Fibroblast of the aortic adventitia (primary cell): Measurements from ENCODE around the gene PLEKHA4. TPM values are rescaled to one million over a fixed set of nuclear protein-coding genes. Genes with fewer than 3 reads are reported as not detected.

Experiments
- DNase-seq: peaks from one replicate; pipeline ENCODE4 v3.0.0-alpha.2; 2010; ENCODE audit warnings: low read depth
- H3K4me3 ChIP-seq: 2 replicates; pipeline ENCODE4 v1.5.1; 2011; ENCODE audit warnings: low read depth, mild to moderate bottlenecking, control low read depth, low read length, moderate library complexity
- total RNA-seq: library from RNA; depleted of rRNA; stranded (reverse); fragments of >200 nt; gene quantifications from 2 replicates; pipeline ENCODE4 v1.2.3, GENCODE V29; 2012; ENCODE audit warnings: low replicate concordance
- TF ChIP-seq, protein P1 (sequence below): IDR thresholded peaks from 2 replicates; pipeline ENCODE4 v1.5.1; 2011; ENCODE audit warnings: mild to moderate bottlenecking, low read length, control low read depth, inconsistent platforms; ENCODE audit not compliant: insufficient read depth

Gene PLEKHA4, protein sequence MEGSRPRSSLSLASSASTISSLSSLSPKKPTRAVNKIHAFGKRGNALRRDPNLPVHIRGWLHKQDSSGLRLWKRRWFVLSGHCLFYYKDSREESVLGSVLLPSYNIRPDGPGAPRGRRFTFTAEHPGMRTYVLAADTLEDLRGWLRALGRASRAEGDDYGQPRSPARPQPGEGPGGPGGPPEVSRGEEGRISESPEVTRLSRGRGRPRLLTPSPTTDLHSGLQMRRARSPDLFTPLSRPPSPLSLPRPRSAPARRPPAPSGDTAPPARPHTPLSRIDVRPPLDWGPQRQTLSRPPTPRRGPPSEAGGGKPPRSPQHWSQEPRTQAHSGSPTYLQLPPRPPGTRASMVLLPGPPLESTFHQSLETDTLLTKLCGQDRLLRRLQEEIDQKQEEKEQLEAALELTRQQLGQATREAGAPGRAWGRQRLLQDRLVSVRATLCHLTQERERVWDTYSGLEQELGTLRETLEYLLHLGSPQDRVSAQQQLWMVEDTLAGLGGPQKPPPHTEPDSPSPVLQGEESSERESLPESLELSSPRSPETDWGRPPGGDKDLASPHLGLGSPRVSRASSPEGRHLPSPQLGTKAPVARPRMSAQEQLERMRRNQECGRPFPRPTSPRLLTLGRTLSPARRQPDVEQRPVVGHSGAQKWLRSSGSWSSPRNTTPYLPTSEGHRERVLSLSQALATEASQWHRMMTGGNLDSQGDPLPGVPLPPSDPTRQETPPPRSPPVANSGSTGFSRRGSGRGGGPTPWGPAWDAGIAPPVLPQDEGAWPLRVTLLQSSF
- 28.9 and 44.0 TPM in 2 replicates for total RNA-seq

DNA sequence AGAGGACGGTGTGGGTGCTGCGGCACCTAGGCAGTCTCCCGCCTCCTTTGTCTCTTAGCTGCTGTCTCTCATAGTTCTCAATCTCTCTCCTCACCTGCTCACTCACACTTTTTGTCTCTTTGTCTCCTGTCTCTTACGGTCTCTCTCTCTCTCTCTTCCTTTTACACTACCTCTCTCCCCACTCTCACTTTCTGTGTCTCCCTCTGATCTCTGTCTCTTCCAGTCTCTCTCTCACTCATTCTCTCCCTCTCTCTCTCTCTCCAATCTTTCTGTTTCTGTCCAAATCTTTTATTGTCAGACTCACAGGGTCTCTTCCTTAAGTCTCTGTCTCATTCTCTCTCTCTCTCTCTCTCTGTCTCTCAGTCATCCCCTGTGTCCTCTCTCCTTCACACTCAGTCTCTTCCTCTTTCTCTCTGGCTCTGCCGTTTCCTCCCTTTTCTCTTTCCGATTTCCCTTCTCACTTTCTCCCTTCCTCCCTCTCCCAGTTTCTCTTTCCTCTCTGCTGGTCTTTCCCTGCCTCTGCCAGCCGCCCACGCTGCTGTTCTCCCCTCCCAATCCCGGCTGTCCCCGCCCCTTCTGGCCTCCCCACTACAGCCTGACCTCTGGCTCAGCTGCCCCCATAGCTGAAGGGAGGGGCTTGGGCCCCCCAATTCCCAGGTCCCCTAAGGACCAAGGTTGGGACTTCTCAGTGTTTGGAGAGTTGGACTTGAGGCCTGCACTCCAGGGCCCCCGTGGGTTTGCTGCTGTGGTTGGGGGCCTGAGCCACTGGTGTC is at the start of gene PLEKHA4:
PLEKHA4 (minus strand) TSS at position 504 of the 773 bp plus-strand sequence. CDS start 997 bp downstream, outside the sequence.
- peak within 1 kb of the TSS; percentile 78 for H3K4me3 ChIP-seq
- TF ChIP-seq, protein P1, sequence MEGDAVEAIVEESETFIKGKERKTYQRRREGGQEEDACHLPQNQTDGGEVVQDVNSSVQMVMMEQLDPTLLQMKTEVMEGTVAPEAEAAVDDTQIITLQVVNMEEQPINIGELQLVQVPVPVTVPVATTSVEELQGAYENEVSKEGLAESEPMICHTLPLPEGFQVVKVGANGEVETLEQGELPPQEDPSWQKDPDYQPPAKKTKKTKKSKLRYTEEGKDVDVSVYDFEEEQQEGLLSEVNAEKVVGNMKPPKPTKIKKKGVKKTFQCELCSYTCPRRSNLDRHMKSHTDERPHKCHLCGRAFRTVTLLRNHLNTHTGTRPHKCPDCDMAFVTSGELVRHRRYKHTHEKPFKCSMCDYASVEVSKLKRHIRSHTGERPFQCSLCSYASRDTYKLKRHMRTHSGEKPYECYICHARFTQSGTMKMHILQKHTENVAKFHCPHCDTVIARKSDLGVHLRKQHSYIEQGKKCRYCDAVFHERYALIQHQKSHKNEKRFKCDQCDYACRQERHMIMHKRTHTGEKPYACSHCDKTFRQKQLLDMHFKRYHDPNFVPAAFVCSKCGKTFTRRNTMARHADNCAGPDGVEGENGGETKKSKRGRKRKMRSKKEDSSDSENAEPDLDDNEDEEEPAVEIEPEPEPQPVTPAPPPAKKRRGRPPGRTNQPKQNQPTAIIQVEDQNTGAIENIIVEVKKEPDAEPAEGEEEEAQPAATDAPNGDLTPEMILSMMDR: no peak
- DNase-seq: peak; percentile 57

DNA sequence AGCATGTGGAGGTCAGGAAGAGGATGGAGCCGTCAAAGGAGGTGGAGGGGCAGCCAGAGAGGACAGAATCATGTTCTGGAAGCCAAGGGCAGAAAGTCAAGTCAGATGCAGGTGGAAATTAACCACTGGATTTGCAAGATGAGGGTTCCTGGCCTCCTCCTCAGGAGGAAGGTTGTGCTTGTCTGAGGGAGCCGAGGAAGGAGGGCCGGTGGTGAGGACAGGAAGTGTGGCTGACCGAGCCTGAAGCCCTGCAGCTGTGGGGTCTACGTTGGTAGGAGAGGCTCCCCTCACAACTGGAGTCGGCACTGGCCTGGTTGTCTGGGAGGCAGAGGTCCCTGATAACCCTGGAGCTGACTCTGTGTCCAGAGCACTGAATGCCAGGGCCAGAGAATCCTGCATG is 49.7 kb upstream of the PLEKHA4 start:
- TF ChIP-seq, protein P1: no peak
- no peak overlapping the region for H3K4me3 ChIP-seq
- DNase-seq: no peak

DNA sequence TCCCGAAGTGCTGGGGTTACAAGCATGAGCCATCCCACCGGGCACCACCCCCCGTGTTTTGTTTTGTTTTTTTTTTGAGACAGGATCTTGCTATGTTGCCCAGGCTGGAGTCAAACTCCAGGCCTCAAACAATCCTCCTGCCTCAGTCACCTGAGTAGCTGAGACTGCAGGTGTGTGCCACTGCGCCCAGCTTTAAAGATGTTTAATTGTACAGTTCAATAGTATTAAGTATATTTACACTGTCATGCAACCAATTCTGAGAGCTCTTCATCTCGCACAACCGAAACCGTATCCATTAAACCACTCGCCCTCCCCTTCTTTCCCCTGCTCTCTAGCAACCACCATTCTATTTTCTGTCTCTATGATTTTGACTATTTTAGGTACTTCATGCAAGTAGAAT is 47.3 kb upstream of the PLEKHA4 start:
- DNase-seq: no peak
- TF ChIP-seq, protein P1: no peak

DNA sequence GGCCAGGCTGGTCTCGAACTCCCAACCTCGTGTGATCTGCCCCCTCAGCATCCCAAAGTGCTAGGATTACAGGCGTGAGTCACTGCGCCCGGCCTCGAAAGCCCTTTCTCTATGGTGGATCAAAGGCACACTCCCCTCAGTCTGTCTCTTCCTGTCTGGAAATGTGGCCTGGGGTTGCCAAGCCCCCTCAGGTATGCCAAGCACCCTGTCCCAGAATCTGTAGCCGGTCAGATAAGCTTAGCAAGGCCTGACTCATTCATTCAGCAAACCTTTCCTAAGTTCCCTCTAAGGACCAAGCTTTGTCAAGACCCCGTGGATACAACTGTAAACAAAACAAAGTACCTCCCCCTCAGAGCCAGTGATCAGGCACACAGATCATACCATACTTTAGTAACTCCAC is 45.8 kb upstream of the PLEKHA4 start:
- no peak for DNase-seq
- TF ChIP-seq, protein P1: no peak
- H3K4me3 ChIP-seq: no peak overlapping the region

More for the DNA sequence above, 47.3 kb upstream of the PLEKHA4 start:
- H3K4me3 ChIP-seq: no peak overlapping the region

DNA sequence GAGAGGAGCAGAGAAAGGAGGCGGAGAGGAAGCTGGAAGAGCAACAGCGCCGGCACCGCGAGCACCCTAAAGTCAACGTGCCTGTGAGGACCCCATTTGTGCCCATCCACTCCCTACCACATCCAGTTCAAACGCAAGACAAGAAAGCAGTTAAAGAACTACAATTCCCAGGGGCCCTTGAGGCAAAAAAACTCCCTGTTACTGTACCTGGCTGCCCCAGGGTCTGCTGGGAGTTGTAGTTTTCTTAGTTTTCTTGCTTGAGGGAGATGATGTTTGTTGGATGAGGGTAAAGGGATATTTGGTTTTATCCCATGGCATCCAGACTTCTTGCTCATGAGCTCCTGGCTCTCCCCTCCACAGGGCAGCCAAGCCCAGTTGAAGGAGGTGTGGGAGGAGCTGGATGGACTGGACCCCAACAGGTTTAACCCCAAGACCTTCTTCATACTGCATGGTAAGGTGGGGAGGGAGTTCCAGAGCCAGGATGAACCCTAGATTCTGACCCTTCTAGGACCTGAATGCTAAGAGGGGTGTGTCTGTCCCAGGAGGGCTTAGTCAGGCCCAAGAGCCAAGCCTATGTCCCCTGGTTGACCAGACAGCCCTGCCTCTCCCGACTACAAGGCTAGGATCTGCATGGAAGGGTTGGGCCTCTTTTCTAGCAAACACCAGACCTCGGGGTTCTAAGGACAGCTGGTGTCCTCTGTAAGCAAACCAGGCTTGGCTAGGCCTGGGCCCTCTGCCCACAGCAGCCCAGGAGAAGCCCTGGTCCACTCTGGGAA is 44.9 kb upstream of the PLEKHA4 start:
- no peak for DNase-seq

More for the DNA sequence above, 44.9 kb upstream of the PLEKHA4 start:
- H3K4me3 ChIP-seq: no peak overlapping the region
- TF ChIP-seq, protein P1: no peak
